Activated CD4-positive, CD25-positive, alpha-beta regulatory T cell treated with anti-CD3 and anti-CD28 coated beads, Interleukin-2, amount 50 U/mL, for 72 hours (primary cell): Measurements from ENCODE around the gene LIMS2.

Experiments used
- DNase-seq: peaks from one replicate; pipeline ENCODE4 v3.0.0; 2021

Gene LIMS2

DNA sequence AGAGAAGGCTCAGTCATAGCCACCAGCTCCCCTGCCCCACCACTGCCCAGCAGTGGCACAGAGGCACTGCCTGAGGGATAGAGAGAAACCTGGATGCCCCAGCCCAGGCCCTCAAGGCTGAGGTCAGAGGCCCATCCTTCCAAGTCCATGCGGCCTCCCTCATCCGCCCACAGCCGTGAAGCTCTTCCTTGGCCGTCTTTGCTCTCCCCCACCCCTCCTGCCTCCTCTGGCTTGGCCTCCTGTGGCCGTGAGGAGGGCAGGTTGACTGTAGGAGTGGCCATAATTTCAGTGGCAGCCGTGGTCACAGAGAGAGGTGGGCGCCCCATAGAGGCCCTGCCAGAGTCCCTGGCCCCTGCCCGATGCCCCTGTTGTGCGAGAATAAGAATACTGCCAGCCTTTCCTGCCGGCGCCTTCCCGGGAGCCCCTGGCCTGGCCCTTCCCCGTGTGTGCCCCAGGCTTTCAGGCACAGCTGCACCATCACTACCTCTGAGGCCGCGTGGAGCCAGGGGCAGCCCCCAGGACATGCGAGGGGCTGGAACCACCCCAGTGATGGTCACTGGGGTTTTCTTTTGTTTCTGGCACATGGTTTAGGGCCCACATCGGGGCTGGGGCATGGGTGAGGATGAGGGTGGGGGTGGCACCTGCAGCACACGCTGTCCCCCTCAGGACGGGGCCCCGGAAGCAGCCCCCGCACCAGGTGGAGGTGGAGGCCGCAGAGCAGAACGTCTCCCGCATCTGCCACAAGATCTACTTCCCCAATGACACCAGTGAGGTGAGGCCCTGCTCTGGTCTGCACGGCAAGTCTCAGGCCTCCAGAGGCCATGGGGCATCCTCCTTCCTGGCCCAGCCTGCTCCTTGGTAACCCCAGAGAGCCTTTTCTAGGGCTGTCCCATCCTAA, 42.5 kb downstream of the LIMS2 start:
- no peak for DNase-seq

DNA sequence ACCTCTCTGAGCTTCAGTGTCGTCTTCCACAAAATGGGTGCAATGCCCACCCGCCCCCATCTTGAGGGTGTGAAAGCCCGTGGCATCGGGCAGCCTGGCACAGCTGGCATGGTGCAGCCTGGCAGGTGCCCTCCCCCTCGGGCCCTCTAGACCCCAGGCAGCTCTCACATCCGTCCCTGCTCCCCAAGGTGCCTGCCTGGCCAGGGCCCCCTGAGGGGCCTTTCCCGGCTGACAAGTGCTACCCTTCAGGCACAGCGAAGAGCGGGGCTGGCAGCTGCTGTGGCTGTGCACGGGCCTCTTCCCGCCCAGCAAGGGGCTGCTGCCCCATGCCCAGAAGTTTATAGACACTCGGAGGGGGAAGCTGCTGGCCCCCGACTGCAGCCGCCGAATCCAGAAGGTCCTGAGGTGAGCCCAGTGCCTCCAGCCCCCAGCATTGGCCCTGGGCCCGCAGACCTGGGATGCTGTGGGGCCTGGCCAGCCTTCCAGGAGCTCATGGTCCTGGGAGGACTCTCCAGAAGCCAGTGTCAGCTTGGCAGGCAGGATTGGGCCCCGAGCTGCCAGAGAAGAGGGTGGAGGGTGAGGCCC, 43.2 kb downstream of the LIMS2 start:
- DNase-seq: no peak

DNA sequence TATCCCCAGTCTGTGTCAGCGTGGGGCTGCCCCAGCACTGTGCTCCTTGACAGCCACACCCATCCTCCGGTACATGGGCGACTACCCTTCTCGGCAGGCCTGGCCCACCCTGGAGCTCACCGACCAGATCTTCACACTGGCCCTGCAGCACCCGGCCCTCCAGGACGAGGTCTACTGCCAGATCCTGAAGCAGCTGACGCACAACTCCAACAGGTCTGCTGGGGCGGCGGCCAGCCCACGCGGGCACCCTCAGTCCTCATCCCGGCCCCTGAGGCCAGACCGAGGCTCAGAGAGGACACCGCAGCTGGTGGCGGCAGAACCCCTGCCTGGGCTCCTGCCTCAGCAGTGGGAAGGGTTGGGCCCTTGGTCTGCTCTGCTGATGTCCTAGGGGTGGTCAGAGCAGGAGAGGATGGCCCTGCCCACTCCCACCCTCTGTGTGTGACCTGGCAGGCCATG, 43.8 kb downstream of the LIMS2 start:
- no peak for DNase-seq

DNA sequence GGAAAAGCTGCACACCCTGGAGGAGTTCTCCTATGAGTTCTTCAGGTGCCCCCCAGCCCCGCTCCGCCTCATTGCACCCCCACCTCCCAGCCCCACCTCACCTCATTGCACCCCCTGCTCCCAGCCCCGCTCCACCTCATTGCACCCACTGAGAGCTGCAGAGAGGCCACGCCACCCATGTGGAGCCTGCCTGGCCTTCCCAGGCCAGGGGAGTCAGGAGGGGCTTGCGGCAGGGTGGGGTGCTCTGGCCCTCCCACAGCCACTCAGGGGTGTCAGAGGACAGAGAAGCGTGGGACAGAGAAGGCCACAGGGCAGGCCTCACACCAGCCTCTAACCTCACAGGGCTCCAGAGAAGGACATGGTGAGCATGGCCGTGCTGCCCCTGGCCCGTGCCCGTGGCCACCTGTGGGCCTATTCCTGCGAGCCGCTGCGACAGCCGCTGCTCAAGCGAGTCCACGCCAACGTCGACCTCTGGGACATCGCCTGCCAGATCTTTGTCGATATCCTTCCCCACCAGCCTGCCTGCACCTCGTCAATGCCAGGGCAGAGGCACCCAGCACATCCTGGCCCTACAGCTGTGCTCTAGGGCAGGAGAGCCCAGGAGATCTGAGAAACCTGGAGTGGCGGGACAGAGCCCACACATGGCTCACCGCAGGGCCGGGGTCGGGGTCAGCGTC, 44.3 kb downstream of the LIMS2 start:
- no peak for DNase-seq

DNA sequence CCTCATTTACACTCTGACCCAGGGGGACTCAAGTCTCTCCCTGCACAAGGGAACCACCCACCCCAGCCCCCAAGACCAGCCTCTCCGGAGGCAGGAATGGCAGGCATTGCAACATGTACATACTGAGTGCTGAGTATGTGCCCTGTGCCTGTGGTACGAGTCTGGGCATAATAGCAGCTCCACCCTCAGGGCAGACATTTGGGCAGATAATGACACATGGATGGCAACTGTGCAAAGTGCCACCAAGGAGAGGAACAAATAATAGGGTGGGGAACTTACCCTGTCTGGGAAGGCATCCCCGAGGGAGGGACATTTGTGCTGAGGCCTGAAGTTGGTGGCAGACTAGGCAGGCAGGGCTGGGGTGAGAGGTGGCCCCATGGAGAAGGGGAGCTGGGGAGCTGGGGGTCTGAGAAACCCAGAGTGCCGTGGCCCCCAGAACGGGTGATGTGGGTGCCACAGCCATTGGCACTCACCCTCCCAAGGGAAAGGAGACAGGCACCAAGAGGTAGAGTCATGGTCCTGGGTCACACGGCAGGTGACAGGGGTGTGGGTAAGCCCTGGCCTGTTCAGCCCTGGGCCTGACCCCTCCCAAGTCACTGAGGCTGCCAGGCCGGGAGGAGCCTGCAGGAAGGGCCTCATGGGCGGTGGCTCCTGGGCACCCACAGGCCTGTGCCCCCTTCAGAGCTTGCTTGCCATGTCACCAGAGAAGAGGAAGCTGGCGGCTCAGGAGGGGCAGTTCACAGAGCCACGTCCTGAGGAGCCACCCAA, 45.0 kb downstream of the LIMS2 start:
- DNase-seq: no peak

DNA sequence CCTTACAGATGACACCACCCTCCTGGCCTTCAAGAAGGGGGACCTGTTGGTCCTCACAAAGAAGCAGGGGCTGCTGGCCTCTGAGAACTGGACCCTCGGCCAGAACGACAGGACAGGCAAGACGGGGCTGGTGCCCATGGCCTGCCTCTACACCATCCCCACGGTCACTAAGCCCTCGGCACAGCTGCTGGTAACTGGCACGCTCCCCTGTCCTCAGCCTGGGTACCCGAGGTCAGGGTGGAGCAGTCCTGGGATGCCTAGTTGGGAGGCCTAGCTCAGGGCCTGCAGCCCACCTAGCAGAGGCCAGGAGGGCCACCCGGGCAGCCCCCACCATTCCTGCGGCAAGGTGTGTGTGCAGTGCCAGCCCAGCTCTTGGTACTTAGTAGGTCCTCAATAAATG, 45.7 kb downstream of the LIMS2 start:
- no peak for DNase-seq

DNA sequence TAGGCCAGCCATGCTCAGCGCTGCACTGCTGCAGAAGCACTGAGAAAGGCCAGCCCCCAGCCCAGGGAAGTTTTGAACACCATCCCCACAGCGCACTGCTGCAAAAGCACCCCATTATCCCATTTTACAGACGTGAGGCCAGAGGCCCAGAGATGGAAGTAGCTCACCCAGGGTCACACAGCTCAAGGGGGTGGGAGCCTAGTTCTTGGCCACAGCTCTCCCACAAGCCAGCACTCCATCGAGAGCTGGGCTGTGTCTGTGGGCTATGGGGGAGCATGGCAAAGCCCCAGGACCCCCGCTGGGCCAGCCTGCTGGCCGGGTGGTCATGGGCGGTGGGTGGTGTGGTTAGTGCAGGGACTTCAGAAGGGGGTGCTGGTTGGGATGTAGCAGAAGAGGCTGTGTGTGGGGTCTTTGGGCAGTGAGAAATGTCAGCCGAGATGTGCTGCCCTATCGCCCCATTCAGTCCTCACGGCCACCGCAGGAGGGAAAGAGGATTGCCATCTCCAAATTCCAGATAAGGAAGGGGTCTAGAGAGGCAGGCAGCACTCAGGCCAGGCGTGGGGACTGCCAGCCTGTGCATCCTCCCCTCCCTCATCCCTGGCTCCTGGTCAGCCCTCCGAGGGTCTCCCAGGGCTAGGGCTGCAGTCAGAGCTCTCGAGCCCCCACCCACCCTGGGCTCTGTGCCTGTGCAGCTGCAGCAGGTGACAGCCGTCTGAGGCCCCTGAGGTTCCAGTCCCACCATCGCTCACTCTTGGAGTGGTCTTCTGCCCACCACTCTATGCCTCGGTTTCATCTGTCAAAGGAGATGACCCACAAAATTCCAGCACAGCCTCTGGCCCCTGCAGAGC, 46.3 kb downstream of the LIMS2 start:
- no peak for DNase-seq

DNA sequence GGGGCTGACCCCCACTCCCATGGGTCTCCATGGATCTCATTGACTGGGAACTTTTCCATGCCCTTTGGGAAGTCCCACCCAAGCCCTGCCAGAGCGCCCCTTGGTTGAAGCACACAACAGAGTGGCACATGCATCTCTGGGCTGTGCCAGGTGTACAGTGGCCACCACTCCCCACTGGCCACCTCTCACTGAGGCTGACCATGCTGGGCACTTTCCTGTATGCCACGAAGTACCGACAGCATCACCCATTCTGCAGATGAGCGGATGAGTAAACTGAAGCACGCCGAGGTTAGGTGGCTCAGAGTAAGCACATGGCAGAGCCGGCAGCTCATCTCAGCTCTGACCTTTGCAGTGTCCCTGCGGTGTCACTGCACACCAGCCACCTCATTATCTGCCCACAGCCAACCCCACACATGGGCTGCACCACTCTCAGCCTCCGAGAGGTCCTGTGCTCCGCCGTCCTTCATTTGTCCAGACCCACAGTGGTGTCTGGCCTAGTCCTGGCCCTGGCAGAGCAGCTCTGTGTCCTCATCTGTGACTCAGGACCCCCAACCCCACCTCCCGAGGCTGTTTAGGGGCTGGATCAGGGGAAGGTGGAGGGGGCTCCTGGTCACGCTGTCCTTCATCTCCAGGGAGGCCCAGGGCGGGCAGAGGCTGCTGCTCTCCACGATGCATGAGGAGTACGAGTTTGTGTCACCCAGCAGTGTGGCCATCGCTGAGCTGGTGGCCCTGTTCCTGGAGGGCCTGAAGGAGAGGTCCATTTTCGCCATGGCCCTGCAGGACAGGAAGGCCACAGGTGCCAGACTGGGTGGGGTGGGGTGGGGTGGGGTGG, 47.4 kb downstream of the LIMS2 start:
- no peak for DNase-seq

DNA sequence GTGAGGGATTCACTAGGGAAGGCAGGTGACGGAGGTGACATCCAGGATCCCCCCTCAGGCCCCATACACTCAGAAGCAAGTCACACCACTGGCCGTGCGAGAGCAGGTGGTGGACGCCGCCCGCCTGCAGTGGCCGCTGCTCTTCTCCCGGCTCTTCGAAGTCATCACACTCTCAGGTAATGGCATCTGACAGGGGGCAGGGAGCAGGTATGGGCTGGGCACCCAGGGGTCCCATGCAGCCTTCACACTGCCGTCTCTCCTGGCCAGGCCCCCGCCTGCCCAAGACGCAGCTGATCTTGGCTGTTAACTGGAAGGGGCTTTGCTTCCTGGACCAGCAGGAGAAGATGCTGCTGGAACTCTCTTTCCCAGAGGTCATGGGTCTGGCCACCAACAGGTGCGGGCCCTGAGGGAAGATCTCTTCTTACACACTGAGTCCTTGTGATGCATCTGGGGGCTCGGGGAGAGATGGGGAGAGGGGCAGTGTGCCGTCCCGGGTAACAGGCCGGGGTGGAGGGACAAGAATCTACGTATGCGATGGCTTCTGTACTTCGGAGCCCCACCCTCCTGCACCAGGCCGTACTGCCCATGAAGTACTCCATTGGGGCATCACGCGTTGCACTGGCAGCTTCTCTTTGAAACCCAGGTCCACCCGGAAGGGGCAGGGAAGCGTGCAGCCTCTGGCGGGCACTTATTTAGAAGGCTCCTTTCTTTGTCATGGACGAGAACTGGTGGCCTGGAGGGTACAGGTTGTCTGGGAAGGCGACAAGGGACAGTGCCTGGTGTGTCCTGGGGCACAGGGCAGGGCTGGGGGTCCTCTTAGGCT, 48.2 kb downstream of the LIMS2 start:
- no peak for DNase-seq

DNA sequence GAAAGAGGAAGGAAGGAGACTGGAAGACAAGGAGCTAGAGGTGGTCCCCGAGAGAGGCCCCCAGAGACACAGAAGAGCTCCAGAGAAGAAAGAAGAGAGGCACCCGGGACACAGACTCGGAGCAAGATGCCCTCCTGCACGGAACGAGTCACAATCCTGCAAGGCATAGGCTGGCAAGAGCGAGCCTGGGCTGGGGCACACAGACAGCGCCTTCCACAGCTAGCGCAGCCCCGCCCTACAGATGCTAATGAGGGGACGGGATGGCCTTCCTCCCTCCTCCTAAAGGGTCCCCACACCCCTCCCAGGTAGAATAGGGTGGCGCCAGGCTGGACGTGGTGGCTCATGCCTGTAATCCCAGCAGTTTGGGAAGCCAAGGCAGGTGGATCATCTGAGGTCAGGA, 49.2 kb downstream of the LIMS2 start:
- no peak for DNase-seq

DNA sequence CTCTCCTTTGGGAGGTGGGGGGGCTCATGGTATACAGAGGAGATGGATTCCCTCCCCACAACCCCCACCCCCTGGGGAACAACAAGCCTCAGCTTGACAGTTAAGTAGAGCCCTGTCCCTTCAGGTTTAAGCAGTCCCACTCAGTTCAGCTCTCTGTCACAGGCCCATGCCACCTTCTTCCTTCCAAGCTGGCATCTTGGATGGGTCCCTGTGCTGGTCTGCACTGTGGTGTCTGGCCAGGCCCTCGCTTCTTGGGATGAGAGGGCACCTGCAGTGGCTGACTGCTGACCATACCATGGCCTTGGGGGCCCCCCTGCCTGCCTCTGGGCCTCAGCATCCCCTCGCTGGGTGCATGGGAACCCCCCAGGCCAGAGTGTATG, 49.8 kb downstream of the LIMS2 start:
- DNase-seq: no peak

DNA sequence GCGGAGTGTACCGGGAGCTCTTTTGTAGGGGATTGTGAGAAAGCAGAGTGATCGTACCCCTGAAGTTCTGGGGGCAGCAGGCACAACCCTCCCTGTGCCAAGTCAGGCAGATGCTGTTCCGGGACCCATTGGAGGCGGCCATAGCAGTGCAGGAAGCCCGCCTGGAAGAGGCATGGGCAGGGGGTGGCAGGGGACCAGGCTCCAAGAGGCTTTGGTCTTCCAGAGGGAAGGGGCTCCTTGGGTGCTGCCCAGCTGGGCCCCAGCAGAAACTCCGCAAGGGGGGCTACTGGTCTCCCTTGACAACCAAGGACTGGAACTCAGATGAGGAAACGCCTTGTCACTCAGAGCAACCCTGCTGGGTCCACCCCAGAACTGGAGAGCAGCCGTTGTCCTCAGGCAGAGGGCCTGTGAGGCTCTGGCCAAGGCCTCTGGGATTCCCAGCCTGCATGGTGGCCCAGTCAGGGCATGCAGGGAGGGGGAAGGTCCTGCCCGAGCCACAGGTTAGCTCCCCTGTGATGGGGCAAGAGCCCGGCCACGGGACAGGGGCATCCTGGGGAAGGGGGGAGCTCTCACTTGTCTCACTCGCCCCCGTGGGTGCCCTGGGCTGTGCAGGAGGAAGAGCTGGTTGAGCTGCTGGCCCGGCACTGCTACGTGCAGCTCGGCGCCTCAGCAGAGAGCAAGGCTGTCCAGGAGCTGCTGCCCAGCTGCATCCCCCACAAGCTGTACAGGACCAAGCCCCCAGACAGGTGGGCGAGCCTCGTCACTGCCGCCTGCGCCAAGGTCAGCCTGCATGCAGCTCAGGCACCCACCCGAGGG, 50.4 kb downstream of the LIMS2 start:
- DNase-seq: no peak

DNA sequence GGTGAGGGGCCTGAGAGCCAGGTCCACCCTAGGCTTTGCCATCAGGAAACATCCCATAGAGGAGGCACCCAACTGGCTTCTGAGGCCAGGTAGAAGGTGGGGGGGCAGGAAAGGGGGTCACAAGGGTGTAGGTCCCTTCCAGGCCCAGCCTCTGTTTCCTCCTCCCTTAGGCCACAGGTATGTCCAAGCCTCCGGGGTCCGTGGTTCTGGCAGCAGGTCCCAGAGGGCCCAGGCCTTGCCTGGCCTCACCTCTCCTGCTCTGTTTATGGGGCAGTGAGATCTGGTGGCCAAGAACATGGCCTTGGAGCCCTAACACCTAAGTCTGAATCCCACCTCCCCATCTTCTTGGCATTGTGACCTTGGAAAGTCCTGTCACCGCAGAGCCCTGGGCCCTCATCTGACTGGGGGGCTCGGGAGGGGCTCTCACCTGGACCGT, 51.0 kb downstream of the LIMS2 start:
- DNase-seq: no peak

DNA sequence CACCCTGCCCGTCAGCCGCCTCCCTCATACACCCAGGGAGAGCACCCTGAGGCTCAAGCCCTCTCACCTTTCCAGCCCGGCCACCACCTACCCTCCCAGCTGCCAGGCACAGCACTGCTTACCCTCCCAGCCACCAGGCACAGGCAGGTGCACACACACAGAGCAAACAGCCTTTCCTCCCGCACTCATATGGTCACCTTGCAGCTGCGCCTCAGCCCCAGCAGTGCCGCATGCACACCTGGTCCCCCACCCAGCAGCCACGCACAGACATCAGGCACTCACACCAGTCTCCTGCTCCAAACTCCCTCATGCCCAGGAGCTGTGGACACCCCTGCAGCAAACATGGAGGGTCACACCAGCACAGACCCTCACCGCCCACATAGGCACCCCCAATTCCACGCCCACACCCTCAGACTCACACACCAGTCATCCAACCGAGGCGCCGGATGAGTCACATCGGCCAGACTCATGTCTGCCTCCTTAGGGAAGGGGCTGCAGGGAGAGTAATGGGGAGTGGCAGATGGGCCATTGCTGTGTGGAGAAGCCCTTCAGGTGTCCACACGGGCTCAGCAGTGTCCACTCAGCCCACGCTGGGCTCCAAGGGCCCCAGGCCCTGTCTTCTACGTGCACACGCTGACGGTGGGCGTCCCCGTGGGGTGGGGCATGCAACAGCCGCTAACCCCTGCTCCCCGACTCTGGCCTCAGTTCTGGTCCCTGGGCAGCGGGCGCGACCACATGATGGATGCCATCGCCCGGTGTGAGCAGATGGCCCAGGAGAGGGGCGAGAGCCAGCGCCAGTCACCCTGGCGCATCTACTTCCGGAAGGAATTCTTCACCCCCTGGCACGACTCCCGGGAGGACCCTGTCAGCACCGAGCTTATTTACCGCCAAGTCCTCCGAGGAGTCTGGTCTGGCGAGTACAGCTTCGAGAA, 51.7 kb downstream of the LIMS2 start:
- DNase-seq: no peak

DNA sequence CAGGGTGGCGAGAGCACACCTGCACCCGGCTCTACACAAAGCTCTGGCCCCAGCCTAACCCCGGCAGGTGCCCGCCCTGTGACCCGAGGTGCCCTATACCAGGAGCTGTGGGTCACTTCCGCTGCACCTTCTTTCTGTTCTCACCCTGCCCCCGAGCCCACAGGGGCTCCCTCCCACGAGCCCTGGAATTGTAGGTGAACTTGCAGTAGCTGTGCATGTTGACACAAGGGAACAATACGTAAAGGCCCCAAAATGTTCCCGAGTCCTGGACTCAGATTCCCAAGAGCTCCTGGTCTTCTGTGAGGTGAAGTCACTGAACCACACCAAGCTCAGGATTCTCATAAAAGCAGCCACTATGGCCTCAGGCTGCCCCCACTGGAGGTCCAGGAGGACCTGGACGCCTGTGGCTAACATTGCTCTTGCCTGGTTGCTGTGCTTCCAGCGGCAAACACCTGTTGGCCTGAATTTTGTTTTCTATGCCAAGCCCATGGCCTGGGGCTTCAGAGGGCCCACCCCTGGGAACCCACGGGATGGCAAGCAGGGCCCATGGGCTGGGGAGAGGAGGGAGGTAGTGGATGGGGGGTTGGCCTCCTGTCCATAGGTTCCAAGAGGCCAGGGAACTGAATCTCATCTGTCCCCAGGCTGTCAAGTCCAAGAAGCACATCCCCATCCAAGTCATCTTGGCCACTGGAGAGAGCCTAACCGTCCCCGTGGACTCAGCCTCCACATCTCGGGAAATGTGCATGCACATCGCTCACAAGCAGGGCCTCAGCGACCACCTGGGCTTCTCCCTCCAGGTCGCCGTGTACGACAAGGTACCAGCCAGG, 52.6 kb downstream of the LIMS2 start:
- DNase-seq: no peak

DNA sequence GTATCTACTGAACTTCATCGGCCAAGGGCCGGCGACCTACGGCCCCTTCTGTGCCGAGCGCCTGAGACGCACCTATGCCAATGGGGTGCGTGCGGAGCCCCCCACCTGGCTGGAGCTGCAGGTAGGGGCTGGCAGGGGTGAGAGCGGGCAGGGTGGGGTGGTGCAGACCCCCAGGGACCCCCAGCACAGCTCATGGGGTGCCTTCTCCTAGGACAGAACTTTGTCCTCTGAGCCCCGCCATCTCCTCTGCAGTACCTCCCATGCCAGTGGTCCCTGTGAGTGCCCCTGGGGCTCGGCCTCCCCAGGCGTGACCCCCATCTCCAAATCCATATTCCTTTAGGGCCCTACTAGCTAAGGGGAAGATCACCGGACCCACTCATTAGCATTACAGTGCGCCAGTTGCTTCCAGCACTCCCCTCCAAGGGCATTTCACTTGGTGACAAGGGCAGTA, 53.3 kb downstream of the LIMS2 start:
- DNase-seq: no peak

DNA sequence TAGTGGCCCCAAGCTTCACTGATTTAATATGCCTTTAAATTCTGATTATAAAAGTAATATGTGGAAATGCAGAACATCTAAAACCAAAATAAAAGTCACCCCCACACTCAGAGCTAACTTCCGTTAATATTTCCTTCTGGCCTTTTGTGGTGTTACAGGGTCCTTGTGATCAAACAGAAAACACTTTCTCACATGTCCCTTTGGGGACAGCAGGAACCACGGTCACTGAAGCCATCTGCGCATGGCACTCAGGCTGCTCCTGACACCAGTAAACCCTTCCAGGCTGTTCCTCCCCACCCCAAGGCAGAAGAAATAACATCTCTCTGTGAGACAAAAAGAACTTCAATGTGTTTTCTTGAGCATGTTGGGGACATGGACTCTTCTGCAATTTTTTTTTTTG, 54.5 kb downstream of the LIMS2 start:
- no peak for DNase-seq
